Epidermal melanocyte (primary cell): Measurements from ENCODE around the gene SPATA3.
"Not testable (repeated sequence)": the region's sequence is repeated elsewhere in the genome, so short reads cannot be mapped to it uniquely, and the experiment has no call there.

Source experiments
- DNase-seq: peaks from one replicate; pipeline ENCODE4 v3.0.0; 2011; ENCODE audit warnings: low spot score; ENCODE audit not compliant: insufficient read length

The SPATA3 gene

GRCh38 chr2:230968314-230968713 is 27.6 kb upstream of the SPATA3 start:
- not testable (repeated sequence) for DNase-seq

GRCh38 chr2:230968921-230969658 is 26.8 kb upstream of the SPATA3 start:
- no peak for DNase-seq

GRCh38 chr2:230969659-230970015 is 26.3 kb upstream of the SPATA3 start:
- DNase-seq, result no peak

- no peak for DNase-seq
These were observed 23.9 kb upstream of the SPATA3 start for GRCh38 chr2:230972046-230972445.

GRCh38 chr2:230974096-230974913 is 21.6 kb upstream of the SPATA3 start:
- DNase-seq, result no peak

GRCh38 chr2:230975927-230976326 is 20.0 kb upstream of the SPATA3 start:
- DNase-seq, result no peak

- DNase-seq, result no peak
These were observed 19.2 kb upstream of the SPATA3 start for GRCh38 chr2:230976671-230977171.

- DNase-seq, result no peak
These were observed 15.5 kb upstream of the SPATA3 start for GRCh38 chr2:230980468-230980867.

- peak; percentile 8 for DNase-seq
These were observed 14.2 kb upstream of the SPATA3 start for GRCh38 chr2:230981704-230982103.

GRCh38 chr2:230982126-230982525 is 13.8 kb upstream of the SPATA3 start:
- DNase-seq, result no peak

GRCh38 chr2:230982528-230982927 is 13.4 kb upstream of the SPATA3 start:
- no peak for DNase-seq

- no peak for DNase-seq
These were observed 12.4 kb upstream of the SPATA3 start for GRCh38 chr2:230983566-230983965.

- DNase-seq, result no peak
These were observed 11.3 kb upstream of the SPATA3 start for GRCh38 chr2:230984393-230985220.

GRCh38 chr2:230985519-230986231 is 10.2 kb upstream of the SPATA3 start:
- peak; percentile 5 for DNase-seq

- no peak for DNase-seq
These were observed 9.3 kb upstream of the SPATA3 start for GRCh38 chr2:230986520-230987136.

- peak; percentile 93 for DNase-seq
These were observed 8.5 kb upstream of the SPATA3 start for GRCh38 chr2:230987137-230988020.

- no peak for DNase-seq
These were observed 6.2 kb upstream of the SPATA3 start for GRCh38 chr2:230989731-230990130.

GRCh38 chr2:230990131-230990898 is 5.6 kb upstream of the SPATA3 start:
- peak; percentile 3 for DNase-seq

GRCh38 chr2:230990899-230991150 is 5.1 kb upstream of the SPATA3 start:
- DNase-seq, result no peak
